DMS53 treated with DMSO at 0.1 percent for 48 hours (cell line): ENCODE data around the gene EIF4G1.

Experiments used
- DNase-seq: peaks from one replicate; lab custom pipeline; 2025; ENCODE audit not compliant: unreplicated experiment; lab: John Stamatoyannopoulos, UW

The EIF4G1 gene

DNA sequence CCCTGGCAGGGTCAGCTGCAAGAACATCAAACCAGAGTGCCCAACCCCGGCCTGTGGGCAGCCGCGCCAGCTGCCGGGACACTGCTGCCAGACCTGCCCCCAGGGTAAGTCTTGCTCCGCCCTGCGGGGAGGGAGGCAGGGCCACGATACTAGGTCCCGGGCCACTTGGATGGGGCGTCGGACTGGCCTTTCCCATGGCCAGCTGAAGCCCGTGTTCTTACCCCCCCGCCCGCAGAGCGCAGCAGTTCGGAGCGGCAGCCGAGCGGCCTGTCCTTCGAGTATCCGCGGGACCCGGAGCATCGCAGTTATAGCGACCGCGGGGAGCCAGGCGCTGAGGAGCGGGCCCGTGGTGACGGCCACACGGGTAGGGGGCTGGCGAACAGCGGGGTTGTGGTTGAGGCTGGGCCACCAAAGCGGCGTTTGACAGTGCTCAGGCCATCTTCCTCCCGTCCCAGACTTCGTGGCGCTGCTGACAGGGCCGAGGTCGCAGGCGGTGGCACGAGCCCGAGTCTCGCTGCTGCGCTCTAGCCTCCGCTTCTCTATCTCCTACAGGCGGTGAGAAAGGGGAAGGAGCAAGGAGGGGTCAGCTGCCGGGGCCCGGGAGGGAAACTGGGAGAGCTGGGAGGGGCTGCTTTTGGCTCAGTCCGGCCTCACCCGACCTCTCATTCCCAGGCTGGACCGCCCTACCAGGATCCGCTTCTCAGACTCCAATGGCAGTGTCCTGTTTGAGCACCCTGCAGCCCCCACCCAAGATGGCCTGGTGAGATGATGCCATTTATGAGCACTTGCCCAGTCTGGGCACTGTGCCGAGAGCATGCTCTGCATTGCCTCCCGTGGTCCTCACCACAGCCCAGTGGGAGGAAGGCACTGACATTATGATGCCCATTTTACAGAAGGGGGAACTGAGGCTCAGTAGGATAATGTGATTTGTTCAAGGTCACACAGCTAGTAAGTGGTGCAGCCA lies 67.1 kb downstream of the EIF4G1 start:
- DNase-seq, result no peak

DNA sequence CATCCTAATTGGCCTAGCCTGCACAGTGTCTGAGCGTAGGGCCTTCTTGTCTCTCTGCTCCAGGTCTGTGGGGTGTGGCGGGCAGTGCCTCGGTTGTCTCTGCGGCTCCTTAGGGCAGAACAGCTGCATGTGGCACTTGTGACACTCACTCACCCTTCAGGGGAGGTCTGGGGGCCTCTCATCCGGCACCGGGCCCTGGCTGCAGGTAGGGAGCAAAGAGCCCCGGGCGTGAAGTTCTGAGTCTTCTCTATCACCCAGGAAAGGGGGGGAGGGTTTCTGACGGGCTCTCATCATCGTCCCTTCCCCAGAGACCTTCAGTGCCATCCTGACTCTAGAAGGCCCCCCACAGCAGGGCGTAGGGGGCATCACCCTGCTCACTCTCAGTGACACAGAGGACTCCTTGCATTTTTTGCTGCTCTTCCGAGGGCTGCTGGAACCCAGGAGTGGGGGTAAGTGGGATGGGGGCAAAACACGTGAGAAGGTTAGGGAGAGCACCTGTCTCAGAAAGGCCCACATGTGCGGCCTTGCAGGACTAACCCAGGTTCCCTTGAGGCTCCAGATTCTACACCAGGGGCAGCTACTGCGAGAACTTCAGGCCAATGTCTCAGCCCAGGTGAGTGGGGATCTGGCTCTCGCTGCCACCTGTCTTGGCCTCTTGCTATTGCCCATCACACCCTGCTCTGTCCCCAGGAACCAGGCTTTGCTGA lies 68.1 kb downstream of the EIF4G1 start:
- no peak for DNase-seq

DNA sequence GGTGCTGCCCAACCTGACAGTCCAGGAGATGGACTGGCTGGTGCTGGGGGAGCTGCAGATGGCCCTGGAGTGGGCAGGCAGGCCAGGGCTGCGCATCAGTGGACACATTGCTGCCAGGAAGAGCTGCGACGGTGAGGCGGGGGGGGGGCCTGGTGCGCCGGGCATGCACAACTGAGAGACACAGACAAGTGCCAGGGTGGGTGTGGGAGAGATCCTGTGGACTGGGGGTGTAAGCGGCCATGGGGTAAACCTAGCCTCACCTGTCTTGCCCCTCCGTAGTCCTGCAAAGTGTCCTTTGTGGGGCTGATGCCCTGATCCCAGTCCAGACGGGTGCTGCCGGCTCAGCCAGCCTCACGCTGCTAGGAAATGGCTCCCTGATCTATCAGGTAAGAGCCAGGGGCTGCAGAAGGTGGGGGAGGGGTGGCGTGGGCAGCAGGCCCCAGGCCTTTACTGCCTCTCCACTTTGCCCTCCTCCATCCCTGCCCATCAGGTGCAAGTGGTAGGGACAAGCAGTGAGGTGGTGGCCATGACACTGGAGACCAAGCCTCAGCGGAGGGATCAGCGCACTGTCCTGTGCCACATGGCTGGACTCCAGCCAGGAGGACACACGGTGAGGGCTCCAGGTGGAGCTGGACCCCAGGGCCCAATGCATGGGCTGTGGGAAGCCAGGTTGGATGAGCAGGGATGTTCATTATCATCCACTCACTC lies 68.8 kb downstream of the EIF4G1 start:
- DNase-seq, result no peak

DNA sequence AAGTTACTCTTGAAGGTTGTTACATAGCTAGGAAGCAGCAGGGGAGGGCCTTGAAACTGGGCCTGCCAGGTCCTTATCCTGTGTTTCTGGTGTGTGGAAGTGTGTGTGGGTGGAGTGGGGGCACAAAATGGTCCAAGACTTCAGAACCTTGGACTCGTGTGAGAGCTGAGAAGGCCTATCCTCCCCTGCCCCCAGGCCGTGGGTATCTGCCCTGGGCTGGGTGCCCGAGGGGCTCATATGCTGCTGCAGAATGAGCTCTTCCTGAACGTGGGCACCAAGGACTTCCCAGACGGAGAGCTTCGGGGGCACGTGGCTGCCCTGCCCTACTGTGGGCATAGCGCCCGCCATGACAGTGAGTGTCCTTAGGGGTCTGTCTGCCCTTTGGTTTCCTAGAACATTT lies 69.9 kb downstream of the EIF4G1 start:
- DNase-seq, result no peak
